GM18508 (cell line): ENCODE results near the gene TMPRSS5.

Experiments used
- ATAC-seq: cut with Tn5 transposase; IDR thresholded peaks from one replicate; pipeline ENCODE4 v1.9.1; 2021; ENCODE audit warnings: moderate number of reproducible peaks; ENCODE audit not compliant: insufficient read depth, unreplicated experiment

TMPRSS5 gene

GRCh38 chr11:113637636-113638035 lies 68.5 kb downstream of the TMPRSS5 start:
- no peak for ATAC-seq
